ENCODE results near the gene CHTOP. TPM values are rescaled to one million over a fixed set of nuclear protein-coding genes. Genes with fewer than 3 reads are reported as not detected.
"Not testable (repeated sequence)": the region's sequence is repeated elsewhere in the genome, so short reads cannot be mapped to it uniquely, and the experiment has no call there.

Gene CHTOP
- total RNA-seq, 2 experiments from 2014 or later: 70.9 to 107 TPM

- POLR2A ChIA-PET: interaction anchor here (0.5 to 0.7 kb wide), 2 partner anchors 34 to 374 kb away, joined by 3 read pairs; no protein-coding TSS in a partner anchor
Observed at GRCh38 chr1:153638261-153638660, 4.4 kb downstream of the CHTOP start.

GRCh38 chr1:153639280-153639679, 5.4 kb downstream of the CHTOP start:
- ChIA-PET POLR2A (no interaction called here), CTCF (ENCODE audit: unreplicated experiment) (no interaction called here)
- BruUV-seq (replicated peaks): no TSS peak
- no peak for DNase-seq (ENCODE audit: low spot score)
- Histone ChIP-seq H3K36me3 (ENCODE audit: insufficient read depth, low read length) (peaks cover 86% of the 10 kb centered on the region), H4K20me1 (ENCODE audit: insufficient read depth, low read length) (no peaks in the 10 kb centered on the region), H3K27ac (ENCODE audit: low read depth, low read length, poor library complexity, severe bottlenecking) (no peak overlapping the region), H3K4me3 (ENCODE audit: low read depth, low read length, poor library complexity, severe bottlenecking) (no peak overlapping the region), H3K79me2 (ENCODE audit: insufficient read depth, low read depth, low read length) (peaks cover 29% of the 10 kb centered on the region), H3K9me3 (ENCODE audit: low read length) (no peaks in the 10 kb centered on the region), H3K4me2 (ENCODE audit: low read length) (no peak overlapping the region), H2AFZ (ENCODE audit: low read length) (no peak overlapping the region), H3K4me1 (ENCODE audit: insufficient read depth, low read length, poor library complexity, severe bottlenecking) (peaks cover 10% of the 10 kb centered on the region), H3K9me2 (ENCODE audit: insufficient read depth, low read length) (no peaks in the 10 kb centered on the region)
- TF ChIP-seq EZH2phosphoT487 (IDR thresholded peaks at IDR 0.05; ENCODE audit: borderline replicate concordance, low read depth, low read length): no peak
- TF ChIP-seq CTCF (conservative IDR thresholded peaks at IDR 0.05; ENCODE audit: low read length): no peak
- intact Hi-C loops (cut with micrococcal nuclease; ENCODE audit: unreplicated experiment): no loop called here

More at GRCh38 chr1:153638261-153638660, 4.4 kb downstream of the CHTOP start:
- peaks cover 76% of the 10 kb centered on the region for H3K36me3 ChIP-seq (ENCODE audit: insufficient read depth, low read length)
- no peaks in the 10 kb centered on the region for H4K20me1 ChIP-seq (ENCODE audit: insufficient read depth, low read length)
- peaks cover 29% of the 10 kb centered on the region for H3K79me2 ChIP-seq (ENCODE audit: insufficient read depth, low read depth, low read length)
- CTCF ChIA-PET (ENCODE audit: unreplicated experiment): no interaction called here
- no peak overlapping the region for H2AFZ ChIP-seq (ENCODE audit: low read length)
- TSS peak; percentile 32 for BruUV-seq (replicated peaks)
- H3K9me3 ChIP-seq (ENCODE audit: low read length): no peaks in the 10 kb centered on the region
- TF ChIP-seq EZH2phosphoT487 (IDR thresholded peaks at IDR 0.05; ENCODE audit: borderline replicate concordance, low read depth, low read length) (no peak), CTCF (conservative IDR thresholded peaks at IDR 0.05; ENCODE audit: low read length) (no peak)
- peaks cover 14% of the 10 kb centered on the region for H3K4me1 ChIP-seq (ENCODE audit: insufficient read depth, low read length, poor library complexity, severe bottlenecking)
- no peak overlapping the region for H3K4me2 ChIP-seq (ENCODE audit: low read length)
- no peak for DNase-seq (ENCODE audit: low spot score)
- H3K9me2 ChIP-seq (ENCODE audit: insufficient read depth, low read length): no peaks in the 10 kb centered on the region
- H3K27ac ChIP-seq (ENCODE audit: low read depth, low read length, poor library complexity, severe bottlenecking): no peak overlapping the region
- H3K4me3 ChIP-seq (ENCODE audit: low read depth, low read length, poor library complexity, severe bottlenecking): no peak overlapping the region
- intact Hi-C loops (cut with micrococcal nuclease; ENCODE audit: unreplicated experiment): no loop called here

- CTCF ChIA-PET (ENCODE audit: unreplicated experiment); H3K4me2 ChIP-seq (ENCODE audit: low read length); H3K4me3 ChIP-seq (ENCODE audit: low read depth, low read length, poor library complexity, severe bottlenecking); H3K9me2 ChIP-seq (ENCODE audit: insufficient read depth, low read length); H3K27ac ChIP-seq (ENCODE audit: low read depth, low read length, poor library complexity, severe bottlenecking); H2AFZ ChIP-seq (ENCODE audit: low read length); H3K4me1 ChIP-seq (ENCODE audit: insufficient read depth, low read length, poor library complexity, severe bottlenecking); POLR2A ChIA-PET; intact Hi-C loops (cut with micrococcal nuclease; ENCODE audit: unreplicated experiment); H4K20me1 ChIP-seq (ENCODE audit: insufficient read depth, low read length); BruUV-seq (replicated peaks); H3K9me3 ChIP-seq (ENCODE audit: low read length); DNase-seq (ENCODE audit: low spot score): not testable (repeated sequence)
- Histone ChIP-seq H3K36me3 (ENCODE audit: insufficient read depth, low read length) (peaks cover 96% of the 10 kb centered on the region), H3K79me2 (ENCODE audit: insufficient read depth, low read depth, low read length) (peaks cover 20% of the 10 kb centered on the region)
Observed at GRCh38 chr1:153640213-153640612, 6.3 kb downstream of the CHTOP start.

All from OCI-LY7 (cell line).